A549 treated with Mapracorat at 1 μM for 4 hours (cell line): ENCODE data around the gene POLA1. TPM values are rescaled to one million over a fixed set of nuclear protein-coding genes. Genes with fewer than 3 reads are reported as not detected.

Source experiments
- total RNA-seq: library from RNA; stranded (reverse); fragments of 200-300 nt; extraction: Qiagen RNA extraction; gene quantifications from 5 replicates; pipeline ENCODE4 v1.2.3, GENCODE V29; 2022

Gene POLA1
- 9.7 to 11.8 TPM (median 10.3 TPM) in 5 replicates for total RNA-seq

GRCh38 chrX:24693453-24694202 is at the start of gene POLA1:
Gene POLA1, plus strand, starts transcription at chrX:24693918. Its CDS starts 44 bp downstream, at chrX:24693962.

GRCh38 chrX:24647257-24648058 is 46.3 kb upstream of the POLA1 start, which contains the start of gene PCYT1B:
Gene PCYT1B, minus strand, starts transcription at chrX:24647347. Its CDS starts 242 bp downstream, at chrX:24647105.

GRCh38 chrX:25015486-25016360 is 322.0 kb downstream of the POLA1 start, which contains the start of gene ARX:
Gene ARX, minus strand, starts transcription at chrX:25015965. Its CDS starts 228 bp downstream, at chrX:25015737.

Other genes with a start within 250 kb of the POLA1 start
- gene PDK3, start 228.6 kb upstream of the POLA1 start, total RNA-seq = 4.5 to 5.8 TPM (median 5.2 TPM) in 5 replicates
- 0.05 to 0.09 TPM in 2 of 5 replicates, not detected in the others for gene PCYT1B, start 46.6 kb upstream of the POLA1 start, total RNA-seq